Epithelial cell of proximal tubule (primary cell): ENCODE results near the gene CES2. TPM values are rescaled to one million over a fixed set of nuclear protein-coding genes. Genes with fewer than 3 reads are reported as not detected.

Experiments
- DNase-seq: peaks from one replicate; pipeline ENCODE4 v3.0.0-alpha.2; 2011; ENCODE audit warnings: low read depth
- H3K4me3 ChIP-seq: 2 replicates; pipeline ENCODE4 v1.5.1; 2011; ENCODE audit warnings: low read depth, mild to moderate bottlenecking, low read length
- total RNA-seq: library from RNA; depleted of rRNA; stranded (reverse); fragments of >200 nt; gene quantifications from 2 replicates; pipeline ENCODE4 v1.2.3, GENCODE V29; 2015
- TF ChIP-seq, protein P1 (sequence below): conservative IDR thresholded peaks from 2 replicates; pipeline ENCODE4 v1.5.1; 2012; ENCODE audit warnings: low read depth, mild to moderate bottlenecking, low read length

The CES2 gene
- total RNA-seq, 1 donor from 2014 or later = 20.9 TPM

DNA sequence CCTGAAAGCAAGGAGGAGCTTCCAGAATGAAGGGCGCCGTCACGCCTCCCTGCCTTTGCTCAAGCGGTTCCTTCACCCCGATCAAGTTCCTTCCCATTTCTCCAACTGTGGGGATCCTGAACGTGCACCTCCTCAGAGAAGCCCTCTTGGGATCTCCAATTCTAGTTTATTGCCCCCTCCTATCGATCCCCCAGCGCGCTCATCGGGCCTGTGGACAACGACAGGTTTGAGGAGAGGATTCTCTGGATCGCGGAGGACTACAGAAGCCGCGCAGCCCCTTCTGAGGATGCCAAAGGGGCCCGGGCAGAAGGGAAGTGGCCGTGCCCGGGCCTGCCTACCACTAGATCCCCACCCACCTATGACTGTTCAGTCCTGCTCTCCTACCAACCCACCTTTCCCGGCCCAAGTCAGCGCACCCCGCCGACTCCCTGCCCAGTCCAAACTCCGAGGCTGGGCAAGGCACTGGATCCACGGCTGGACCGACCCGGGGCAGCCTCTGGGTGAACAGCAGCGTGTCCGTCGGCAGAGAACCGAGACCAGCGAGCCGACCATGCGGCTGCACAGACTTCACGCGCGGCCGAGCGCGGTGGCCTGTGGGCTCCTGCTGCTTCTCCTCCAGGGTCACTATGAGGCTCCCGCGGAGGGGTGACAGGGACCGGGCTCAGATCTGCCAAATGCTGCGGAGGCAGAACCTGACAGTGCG is 13.0 kb downstream of the CES2 start:
- TF ChIP-seq, protein P1, sequence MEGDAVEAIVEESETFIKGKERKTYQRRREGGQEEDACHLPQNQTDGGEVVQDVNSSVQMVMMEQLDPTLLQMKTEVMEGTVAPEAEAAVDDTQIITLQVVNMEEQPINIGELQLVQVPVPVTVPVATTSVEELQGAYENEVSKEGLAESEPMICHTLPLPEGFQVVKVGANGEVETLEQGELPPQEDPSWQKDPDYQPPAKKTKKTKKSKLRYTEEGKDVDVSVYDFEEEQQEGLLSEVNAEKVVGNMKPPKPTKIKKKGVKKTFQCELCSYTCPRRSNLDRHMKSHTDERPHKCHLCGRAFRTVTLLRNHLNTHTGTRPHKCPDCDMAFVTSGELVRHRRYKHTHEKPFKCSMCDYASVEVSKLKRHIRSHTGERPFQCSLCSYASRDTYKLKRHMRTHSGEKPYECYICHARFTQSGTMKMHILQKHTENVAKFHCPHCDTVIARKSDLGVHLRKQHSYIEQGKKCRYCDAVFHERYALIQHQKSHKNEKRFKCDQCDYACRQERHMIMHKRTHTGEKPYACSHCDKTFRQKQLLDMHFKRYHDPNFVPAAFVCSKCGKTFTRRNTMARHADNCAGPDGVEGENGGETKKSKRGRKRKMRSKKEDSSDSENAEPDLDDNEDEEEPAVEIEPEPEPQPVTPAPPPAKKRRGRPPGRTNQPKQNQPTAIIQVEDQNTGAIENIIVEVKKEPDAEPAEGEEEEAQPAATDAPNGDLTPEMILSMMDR = no peak
- no peak for DNase-seq
- H3K4me3 ChIP-seq = peak overlapping the region; percentile 51

DNA sequence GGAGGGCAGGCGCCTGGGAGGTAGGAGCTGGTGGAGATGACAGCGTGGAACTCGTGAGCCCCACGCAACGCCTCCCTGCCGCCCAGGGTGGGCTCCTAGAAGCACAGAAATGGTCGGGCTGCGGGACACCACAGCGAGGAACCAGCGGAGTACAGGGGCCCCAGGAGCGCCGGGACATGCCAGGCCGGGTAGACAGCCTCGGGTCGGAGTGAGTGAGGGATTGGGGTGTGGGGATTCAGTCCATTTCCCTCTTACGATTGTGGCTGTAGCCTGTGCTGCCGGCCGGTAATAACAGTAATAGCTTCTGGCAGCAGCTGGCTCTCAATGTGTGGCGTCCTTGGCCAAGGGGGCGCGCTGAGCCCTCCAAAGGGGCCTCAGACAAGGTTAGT is 13.5 kb downstream of the CES2 start:
- H3K4me3 ChIP-seq = no peak overlapping the region
- TF ChIP-seq, protein P1 = no peak
- DNase-seq = no peak

DNA sequence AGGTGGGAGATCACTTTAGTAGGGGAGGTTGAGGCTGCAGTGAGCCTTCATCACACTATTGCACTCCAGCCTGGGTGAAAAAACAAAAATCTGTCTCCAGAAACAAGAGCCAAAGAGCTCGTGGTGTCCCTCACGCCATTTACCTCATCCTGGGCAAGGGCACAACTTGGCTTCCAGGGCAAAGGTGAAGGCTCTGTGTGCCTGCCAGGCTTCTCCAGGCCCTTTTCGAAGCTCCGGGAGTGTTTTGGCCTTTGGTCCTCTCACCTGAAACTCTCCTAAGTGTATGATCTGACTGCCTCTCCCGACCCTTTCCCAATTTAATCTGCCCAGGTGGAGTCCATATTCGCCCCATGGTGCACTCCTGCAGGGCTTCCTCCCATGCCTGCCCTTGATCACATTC is 14.2 kb downstream of the CES2 start:
- DNase-seq = no peak
- TF ChIP-seq, protein P1 = no peak
- H3K4me3 ChIP-seq = no peak overlapping the region

DNA sequence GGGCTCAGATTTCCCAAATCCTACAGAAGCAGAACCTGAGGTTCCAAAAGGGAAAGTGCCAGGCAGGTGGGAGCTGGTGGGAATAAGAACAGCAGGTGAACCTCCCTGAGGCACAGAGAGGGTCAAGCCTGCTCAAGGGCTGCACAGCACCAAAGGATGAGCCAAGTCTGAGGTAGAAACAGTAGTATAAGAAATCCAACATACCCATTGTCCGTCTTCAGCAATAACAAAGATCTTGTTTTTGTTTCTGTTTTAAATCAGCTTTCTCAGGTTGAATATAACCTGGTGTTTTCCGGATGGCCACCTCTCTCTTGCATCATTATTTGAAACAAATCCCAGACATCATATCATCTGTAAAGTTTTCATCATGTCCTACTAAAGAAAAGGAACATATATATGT is 15.1 kb downstream of the CES2 start:
- H3K4me3 ChIP-seq = no peak overlapping the region
- DNase-seq = no peak
- TF ChIP-seq, protein P1 = no peak

DNA sequence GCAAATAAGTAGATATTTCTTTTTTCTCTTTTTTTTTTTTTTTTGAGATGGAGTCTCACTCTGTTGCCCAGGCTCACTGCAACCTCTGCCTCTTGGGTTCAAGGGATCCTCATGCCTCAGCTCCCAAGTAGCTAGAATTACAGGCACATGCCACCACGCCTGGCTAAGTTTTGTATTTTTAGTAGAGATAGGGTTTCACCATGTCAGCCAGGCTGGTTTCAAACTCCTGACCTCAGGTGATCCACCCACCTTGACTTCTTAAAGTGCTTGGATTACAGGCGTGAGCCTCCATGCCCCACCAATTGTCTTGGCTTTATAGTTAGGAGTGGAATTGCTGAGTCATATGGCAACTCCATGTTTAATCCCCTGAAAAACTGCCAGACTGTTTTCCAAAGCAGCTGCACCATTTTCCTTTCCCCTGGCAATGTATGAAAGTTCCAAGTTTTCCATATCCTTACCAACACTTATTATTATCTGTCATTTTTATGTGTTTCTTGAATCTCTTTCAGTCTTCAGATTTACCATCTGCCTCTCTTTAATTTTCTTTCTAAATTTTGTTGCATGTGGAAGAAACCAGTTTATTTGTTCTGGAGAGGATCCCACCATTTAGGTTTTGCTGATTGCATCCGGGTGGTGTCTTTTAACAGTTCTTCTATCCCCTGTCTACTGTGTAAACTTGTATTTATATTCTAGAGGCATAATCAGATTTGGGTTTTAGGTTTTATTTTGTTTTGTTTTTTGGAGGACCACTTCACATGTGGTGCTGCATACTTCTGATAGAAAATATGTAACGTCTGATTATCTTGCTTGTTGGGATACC is 15.9 kb downstream of the CES2 start:
- no peak for DNase-seq

DNA sequence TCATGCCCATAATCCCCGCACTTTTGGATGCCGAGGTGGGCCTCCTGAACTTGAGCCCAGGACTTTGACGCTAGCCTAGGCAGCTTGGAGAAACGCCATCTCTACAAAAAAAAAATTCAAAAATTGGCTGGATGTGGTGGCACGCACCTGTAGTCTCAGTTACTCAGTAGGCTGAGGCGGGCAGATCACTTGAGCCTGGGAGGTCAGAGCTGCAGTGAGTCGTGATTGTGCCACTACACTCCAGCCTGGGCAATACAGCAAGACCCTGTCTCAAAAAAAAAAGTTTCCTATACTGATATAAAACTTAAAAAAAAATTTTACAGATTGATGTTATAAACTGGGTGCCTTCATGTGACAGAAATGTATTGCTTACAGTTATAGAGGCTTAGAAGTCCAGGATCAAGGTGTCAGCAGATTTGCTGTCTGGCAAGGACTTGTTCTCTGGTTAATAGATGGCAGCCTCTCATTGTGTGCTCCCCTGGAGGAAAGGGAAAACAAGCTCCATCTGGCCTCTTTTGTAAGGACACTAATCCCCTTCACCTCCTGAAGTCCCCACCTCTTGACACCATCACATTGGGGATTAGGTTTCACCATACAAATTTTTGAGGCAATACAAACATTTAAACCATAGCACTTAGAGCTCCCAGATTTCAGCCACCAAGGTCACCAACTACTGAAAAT is 17.3 kb downstream of the CES2 start:
- no peak overlapping the region for H3K4me3 ChIP-seq

More for the DNA sequence above, 15.9 kb downstream of the CES2 start:
- H3K4me3 ChIP-seq = no peak overlapping the region
- TF ChIP-seq, protein P1 = no peak

More for the DNA sequence above, 17.3 kb downstream of the CES2 start:
- TF ChIP-seq, protein P1 = no peak
- no peak for DNase-seq
